GM12878 (cell line): ENCODE data around the gene DIP2C. TPM values are rescaled to one million over a fixed set of nuclear protein-coding genes. Genes with fewer than 3 reads are reported as not detected.

Source experiments
- ATAC-seq: fragments of 200-7000 bp; cut with Tn5 transposase; 3 replicates; pipeline ENCODE4 v1.9.1; 2020; ENCODE audit warnings: mild to moderate bottlenecking, moderate library complexity
- BruUV-seq: library from RNA; stranded (reverse); fragments of 400-500 nt; replicated peaks from 2 replicates; lab custom pipeline; 2021; lab: Mats Ljungman, UMichigan
- CTCF ChIA-PET: fragments of 300-600 bp; sonication (Branson Sonifier 250); formaldehyde crosslinking; extraction: SDS; loops from one replicate; lab custom pipeline; 2021; ENCODE audit warnings: inconsistent platforms; lab: Yijun Ruan, JAX
- POLR2A ChIA-PET: fragments of 350-600 bp; formaldehyde crosslinking; extraction: SDS; loops from one replicate; lab custom pipeline; 2021; ENCODE audit warnings: inconsistent platforms; lab: Charles Lee
- RAD21 ChIA-PET: fragments of 300-600 bp; sonication (Branson Sonifier 250); formaldehyde crosslinking; loops from one replicate; lab custom pipeline; 2023; ENCODE audit warnings: antibody characterized with exemption; ENCODE audit not compliant: unreplicated experiment; lab: Charles Lee
- SMC1A ChIA-PET: fragments of 300-600 bp; sonication (Branson Sonifier 250); formaldehyde crosslinking; loops from one replicate; lab custom pipeline; 2023; ENCODE audit not compliant: unreplicated experiment, uncharacterized antibody; lab: Charles Lee
- DNase-seq: peaks from one replicate; pipeline ENCODE4 v3.0.0-alpha.2; 2011; ENCODE audit warnings: low read depth, low spot score
- FAIRE-seq: peaks from 3 replicates; lab custom pipeline; 2011; peaks lifted over from hg19 to GRCh38; lab: Jason Lieb, UNC
- H2AFZ ChIP-seq: 2 replicates; pipeline ENCODE4 v1.6.0; 2011; ENCODE audit warnings: low read depth, low read length, control low read depth; ENCODE audit not compliant: control insufficient read depth
- H3K27ac ChIP-seq: 2 replicates; pipeline ENCODE4 v1.5.1; 2011; ENCODE audit warnings: control low read depth; ENCODE audit not compliant: control insufficient read depth, insufficient read depth
- H3K27me3 ChIP-seq, 2 experiments: replicated peaks in 1 of 2; 2 replicates each; pipeline versions ENCODE4 v1.6.0 to v1.6.1; 2011; ENCODE audit warnings: low read length in 1 of 2; ENCODE audit not compliant: control insufficient read depth in 2 of 2, insufficient read depth in 2 of 2
- H3K36me3 ChIP-seq, 2 experiments: 2 replicates each; pipeline ENCODE4 v1.5.1; 2011; ENCODE audit warnings: low read length in 1 of 2; ENCODE audit not compliant: control insufficient read depth in 2 of 2, insufficient read depth in 2 of 2
- H3K4me1 ChIP-seq: 2 replicates; pipeline ENCODE4 v1.6.1; 2011; ENCODE audit warnings: mild to moderate bottlenecking, low read length, moderate library complexity, mixed read lengths; ENCODE audit not compliant: control insufficient read depth, insufficient read depth
- H3K4me2 ChIP-seq: 2 replicates; pipeline ENCODE4 v1.6.0; 2011; ENCODE audit warnings: control low read depth; ENCODE audit not compliant: control insufficient read depth, insufficient read depth
- H3K4me3 ChIP-seq: fragments of 200-600 bp; sonication (generic); 2 replicates; pipeline ENCODE4 v1.5.1; 2016
- H3K79me2 ChIP-seq: 2 replicates; pipeline ENCODE4 v1.6.0; 2011; ENCODE audit warnings: low read length; ENCODE audit not compliant: control insufficient read depth, insufficient read depth
- H3K9ac ChIP-seq: 2 replicates; pipeline ENCODE4 v1.8.0; 2011; ENCODE audit warnings: low read length, control low read depth, mixed read lengths; ENCODE audit not compliant: control insufficient read depth, insufficient read depth
- H3K9me3 ChIP-seq: replicated peaks from 3 replicates; pipeline ENCODE4 v1.5.1; 2011; ENCODE audit warnings: mild to moderate bottlenecking, low read length; ENCODE audit not compliant: control insufficient read depth, insufficient read depth
- H4K20me1 ChIP-seq: 2 replicates; pipeline ENCODE4 v1.6.0; 2011; ENCODE audit not compliant: control insufficient read depth, insufficient read depth
- BACH1 ChIP-seq: fragments of 450-650 bp; IDR thresholded peaks from 2 replicates; pipeline ENCODE4 v1.6.1; 2017; ENCODE audit warnings: mild to moderate bottlenecking, borderline replicate concordance
- BCL11A ChIP-seq: IDR thresholded peaks from 2 replicates; pipeline ENCODE4 v1.6.1; 2011; ENCODE audit warnings: low read depth, low read length
- CEBPB ChIP-seq, 2 experiments: fragments of 150-350 bp in 1 of 2; IDR thresholded peaks; 2 replicates each; pipeline ENCODE4 v1.6.1; 2012 to 2014; ENCODE audit warnings: low read depth in 2 of 2, low read length in 2 of 2, borderline replicate concordance in 1 of 2, inconsistent platforms in 1 of 2
- IKZF1 ChIP-seq: fragments of 450-650 bp; conservative IDR thresholded peaks from 2 replicates; pipeline ENCODE4 v1.6.1; 2017; ENCODE audit warnings: antibody characterized with exemption, mild to moderate bottlenecking
- MEF2A ChIP-seq: IDR thresholded peaks from 2 replicates; pipeline ENCODE4 v1.6.1; 2011; ENCODE audit warnings: low read depth, mild to moderate bottlenecking, low read length, moderate library complexity; ENCODE audit not compliant: insufficient read depth
- RAD51 ChIP-seq: fragments of 450-650 bp; IDR thresholded peaks from 2 replicates; pipeline ENCODE4 v1.6.1; 2016; ENCODE audit warnings: moderate library complexity, mild to moderate bottlenecking, inconsistent platforms
- RELB ChIP-seq: fragments of 450-650 bp; IDR thresholded peaks from 2 replicates; pipeline ENCODE4 v1.6.1; 2017; ENCODE audit warnings: low read depth, mild to moderate bottlenecking, moderate library complexity
- WGBS: methylation state at CpG from one replicate; pipeline ENCODE4 v1.1.6; 2016; ENCODE audit warnings: low lambda C conversion rate; ENCODE audit not compliant: insufficient replicate concordance, insufficient coverage; ENCODE audit errors: missing lambda C conversion rate; 5-methylcytosine and 5-hydroxymethylcytosine counted together
- in situ Hi-C: fragments of 300-500 bp; cut with MboI; formaldehyde crosslinking; loops from 9 replicates; pipeline ENCODE4 v1.14.3; 2018; ENCODE audit warnings: mixed read lengths
- intact Hi-C: fragments of 100-400 bp; cut with micrococcal nuclease; formaldehyde crosslinking; loops from one replicate; pipeline ENCODE4 v1.14.2; 2022; ENCODE audit not compliant: unreplicated experiment
- polyA plus RNA-seq, 11 experiments: library from polyadenylated mRNA; depleted of rRNA in 4 of 11; unstranded in 6 of 11; stranded (reverse) in 5 of 11; fragments of >200 nt; fragmentation: Nextera tagmentation in 4 of 11; fragmentation: Illumina TruSeq in 1 of 11; extraction: Ambion mirVana in 4 of 11; extraction: Trizol in 1 of 11; gene quantifications; 1 replicate in 1 of 11; 2 replicates in 10 of 11; pipeline versions ENCODE4 v1.2.1 to v1.2.3, GENCODE V29; 2011 to 2016; ENCODE audit warnings: inconsistent platforms in 2 of 11, missing spikeins in 2 of 11, low read depth in 1 of 11
- total RNA-seq, 4 experiments: library from RNA; depleted of rRNA in 3 of 4; stranded (reverse); fragments of >200 nt in 3 of 4; fragmentation: Illumina TruSeq in 1 of 4; extraction: Trizol in 1 of 4; gene quantifications; 2 replicates each; pipeline versions ENCODE4 v1.2.1 to v1.2.3, GENCODE V29; 2013 to 2021

Gene DIP2C
- total and polyA plus RNA-seq, 10 of the 15 experiments (the other 5 are each of a cell fraction or from before 2014, with no cell fraction given): 0.01 to 0.10 (median 0.06) TPM

GRCh38 chr10:556971-557637, 132.4 kb downstream of the DIP2C start:
- no peak for DNase-seq
- Histone ChIP-seq H3K4me3 (no peak overlapping the region), H3K9ac (no peak overlapping the region), H3K27ac (no peak overlapping the region), H2AFZ (no peak overlapping the region), H3K36me3 (no peaks in the 10 kb centered on the region), H4K20me1 (no peaks in the 10 kb centered on the region), H3K79me2 (no peaks in the 10 kb centered on the region), H3K4me1 (no peaks in the 10 kb centered on the region), H3K9me3 (no peaks in the 10 kb centered on the region; the same call in 2 of the 3 replicates), H3K4me2 (no peak overlapping the region), H3K27me3 (no peaks in the 10 kb centered on the region; a peak in 1 of 4 replicates)
- ChIA-PET CTCF (no interaction called here), SMC1A (no interaction called here), POLR2A (no interaction called here), RAD21 (no interaction called here)
- no peak for TF ChIP-seq CEBPB (IDR thresholded peaks at IDR 0.05; ENCODE audit: borderline replicate concordance in 1 of 2, low read depth in 2 of 2, low read length in 2 of 2)
- no peak for TF ChIP-seq RAD51
- no peak for TF ChIP-seq IKZF1
- TF ChIP-seq BCL11A: no peak
- TF ChIP-seq RELB: no peak
- TF ChIP-seq MEF2A: no peak
- TF ChIP-seq BACH1: no peak
- intact Hi-C loops (no loop called here), in situ Hi-C loops (no loop called here)
- no peak for FAIRE-seq
- no peak for ATAC-seq
- no TSS peak for BruUV-seq
- 36% methylated on average over 14 of the region's 14 CpGs for WGBS
